Hindlimb muscle (tissue), 1 donor: ENCODE measurements around the gene CCDC126. TPM values are rescaled to one million over a fixed set of nuclear protein-coding genes. Genes with fewer than 3 reads are reported as not detected.
"Not testable (repeated sequence)": the region's sequence is repeated elsewhere in the genome, so short reads cannot be mapped to it uniquely, and the experiment has no call there.

ENCODE experiments used
- DNase-seq: peaks from one replicate; pipeline ENCODE4 v3.0.0-alpha.2; 2013
- polyA plus RNA-seq: library from polyadenylated mRNA; unstranded; fragments of 120-200 nt; gene quantifications from one replicate; pipeline ENCODE4 v1.2.1, GENCODE V29; 2013; ENCODE audit not compliant: insufficient read length

The CCDC126 gene
- polyA plus RNA-seq = 6.4 TPM

DNA sequence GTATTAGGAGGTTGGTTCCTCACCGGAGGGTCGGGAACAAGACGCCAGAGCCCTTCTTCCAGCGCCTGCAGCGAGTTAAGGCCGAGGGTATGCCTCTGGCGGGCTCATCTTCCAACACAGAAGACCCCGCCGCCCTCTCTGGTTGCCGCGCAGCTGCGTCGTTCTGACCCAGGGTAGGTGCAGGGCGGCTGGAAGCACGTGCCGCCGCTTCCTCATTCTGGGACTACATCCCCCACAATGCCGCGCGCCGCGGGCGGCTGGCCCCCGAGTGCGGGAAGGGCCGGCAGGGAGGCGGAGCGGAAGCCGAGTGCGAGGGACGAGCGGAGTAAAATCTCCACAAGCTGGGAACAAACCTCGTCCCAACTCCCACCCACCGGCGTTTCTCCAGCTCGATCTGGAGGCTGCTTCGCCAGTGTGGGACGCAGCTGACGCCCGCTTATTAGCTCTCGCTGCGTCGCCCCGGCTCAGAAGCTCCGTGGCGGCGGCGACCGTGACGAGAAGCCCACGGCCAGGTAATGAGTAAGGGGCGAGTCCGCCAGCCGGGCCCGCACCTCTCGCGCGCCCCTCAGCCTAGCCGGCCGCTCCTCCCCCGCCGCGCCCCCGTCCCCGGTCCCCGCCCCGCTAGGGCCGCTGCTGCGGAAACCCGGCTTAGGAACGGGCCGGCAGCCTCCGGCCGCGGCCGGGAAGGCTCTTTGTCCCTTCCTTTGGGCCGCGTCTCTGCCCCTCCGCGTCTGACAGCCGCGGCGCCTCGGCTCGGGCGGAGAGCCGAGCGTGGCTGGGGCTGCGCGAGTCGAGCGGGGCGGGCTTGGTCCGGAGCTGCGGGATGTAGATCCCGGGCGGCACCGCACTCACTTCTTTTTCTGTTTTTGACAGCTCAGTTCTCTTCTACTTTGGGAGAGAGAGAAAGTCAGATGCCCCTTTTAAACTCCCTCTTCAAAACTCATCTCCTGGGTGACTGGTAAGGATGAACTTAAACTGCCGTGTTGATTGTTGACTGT lies at the start of gene CCDC126:
TSS of gene CCDC126 (plus strand) at position 289 of the 998 bp plus-strand sequence. CDS start 13,934 bp downstream, outside the sequence.
- peak; percentile 94 for DNase-seq

GRCh38 chr7:23547662-23548061 lies 49.5 kb upstream of the CCDC126 start:
- no peak for DNase-seq

DNA sequence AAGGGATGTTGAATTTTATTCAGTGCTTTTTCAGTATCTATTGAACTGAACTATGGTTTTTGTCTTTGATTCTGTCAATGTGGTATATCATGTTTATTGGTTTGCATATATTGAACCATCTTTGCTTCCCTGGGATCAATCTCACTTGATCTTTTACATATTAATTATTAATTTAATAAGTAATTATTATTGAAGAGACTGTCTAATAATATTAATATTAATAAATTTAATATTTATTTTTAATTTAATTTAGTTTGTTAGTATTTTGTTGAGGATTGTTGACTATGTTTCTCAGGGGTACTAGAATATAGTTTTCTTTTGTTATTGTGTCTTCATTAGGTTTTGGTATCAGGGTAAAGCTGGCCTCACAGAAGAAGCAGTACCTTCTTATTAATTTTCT lies 38.9 kb upstream of the CCDC126 start:
- DNase-seq = no peak

DNA sequence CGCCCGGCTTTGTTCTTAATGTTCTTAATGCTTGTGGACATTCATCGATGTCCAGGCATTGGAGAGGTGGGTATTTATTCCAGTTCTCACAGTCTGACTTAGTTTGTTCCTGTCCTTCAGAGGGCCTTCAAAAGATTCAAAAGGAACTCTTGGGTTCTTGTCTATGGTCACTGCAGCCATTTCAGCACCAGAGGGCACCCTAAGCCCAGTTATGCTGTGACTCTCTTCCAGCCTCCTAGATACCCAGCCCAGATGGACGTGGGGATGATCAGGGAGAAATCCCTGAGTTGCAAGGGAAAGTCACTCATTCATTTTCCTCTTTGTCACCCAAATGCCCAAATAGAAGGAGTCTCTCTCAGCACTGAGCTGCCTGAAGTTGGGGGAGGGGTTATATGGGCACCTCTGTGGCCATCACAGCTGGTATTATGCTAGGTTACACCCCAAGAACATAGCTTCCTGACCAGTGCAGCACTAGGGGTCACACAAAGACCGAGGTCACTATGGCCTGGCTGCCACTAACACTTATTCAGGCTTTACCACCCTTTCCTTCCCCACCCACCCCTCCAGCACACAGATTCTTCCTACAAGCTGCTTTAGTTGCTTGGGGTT lies 26.5 kb upstream of the CCDC126 start:
- peak; percentile 72 for DNase-seq

- DNase-seq = not testable (repeated sequence)
Measured at GRCh38 chr7:23581975-23582374, 15.2 kb upstream of the CCDC126 start.

- not testable (repeated sequence) for DNase-seq
Measured at GRCh38 chr7:23585304-23585703, 11.9 kb upstream of the CCDC126 start.

DNA sequence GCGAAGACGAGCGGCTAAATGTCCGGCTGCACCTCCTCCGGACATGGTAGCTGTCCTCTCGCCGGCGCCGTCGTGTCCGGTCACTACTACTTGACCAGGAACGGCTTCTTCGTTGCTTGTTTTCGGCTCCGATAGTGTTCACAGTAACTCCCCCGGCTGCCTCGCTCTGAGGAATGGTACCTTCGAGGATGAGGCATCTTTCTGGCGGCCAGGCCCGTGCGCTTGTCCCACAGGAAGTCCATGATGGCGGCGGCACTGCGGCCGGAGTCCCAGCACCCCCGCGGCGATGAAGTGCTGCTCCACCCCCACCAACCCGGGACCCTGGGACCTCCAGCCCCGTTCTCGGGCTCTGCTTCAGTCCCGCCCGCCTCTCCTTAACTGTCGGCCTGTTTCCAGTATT lies 11.0 kb upstream of the CCDC126 start:
- DNase-seq = no peak

DNA sequence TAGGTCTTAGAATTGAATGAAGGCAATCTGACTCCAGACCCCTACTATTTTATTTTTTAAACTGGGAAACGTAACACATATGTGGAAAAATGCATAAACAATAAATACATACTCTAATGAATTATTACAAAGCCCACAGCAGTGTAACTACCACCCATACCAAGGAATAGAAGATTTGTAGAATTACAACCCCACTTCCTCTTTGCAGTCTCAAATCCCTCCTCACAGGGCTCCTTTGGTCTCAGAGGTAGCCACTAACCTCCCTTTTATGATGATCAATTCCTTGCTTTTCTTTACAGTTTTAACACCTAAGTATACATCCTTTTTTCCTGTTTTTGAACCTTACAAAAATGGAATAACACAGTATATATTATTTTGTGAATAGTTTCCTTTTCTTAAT lies 6.7 kb upstream of the CCDC126 start:
- DNase-seq = no peak

- no peak for DNase-seq
Measured at GRCh38 chr7:23593706-23594105, 3.5 kb upstream of the CCDC126 start.

DNA sequence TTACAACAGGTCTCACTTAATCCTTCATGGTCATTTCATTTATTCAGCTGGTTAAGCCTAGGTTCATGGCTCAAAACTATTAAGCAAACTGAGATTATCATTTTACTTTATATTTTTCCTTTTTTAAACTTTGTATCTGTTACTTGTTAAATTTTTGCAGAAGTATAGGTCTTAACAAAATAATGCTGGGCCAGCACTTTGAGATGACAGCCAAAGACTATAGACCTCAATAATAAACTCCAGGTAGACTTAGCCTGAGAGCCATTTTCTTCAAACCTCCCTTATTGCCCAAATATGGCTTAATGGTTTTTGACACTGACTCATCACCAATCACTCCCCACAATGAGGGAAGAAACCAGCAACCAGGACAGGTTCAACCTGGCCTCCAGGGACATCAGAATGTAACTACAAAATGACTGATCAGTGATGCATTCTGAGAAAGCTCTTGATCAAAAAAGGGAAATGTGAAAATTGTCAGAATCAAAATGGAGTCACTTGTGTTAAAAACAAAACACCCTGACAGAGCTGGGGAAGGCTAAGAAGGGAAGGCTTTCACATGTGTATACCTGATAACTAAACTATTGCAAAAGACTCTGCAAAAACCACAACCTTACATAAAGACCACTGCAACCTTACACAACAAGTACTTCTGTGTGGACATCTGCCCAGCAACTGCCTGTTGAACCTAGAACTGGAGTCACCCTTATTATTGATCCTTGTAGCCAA lies 2.1 kb upstream of the CCDC126 start:
- DNase-seq = no peak

DNA sequence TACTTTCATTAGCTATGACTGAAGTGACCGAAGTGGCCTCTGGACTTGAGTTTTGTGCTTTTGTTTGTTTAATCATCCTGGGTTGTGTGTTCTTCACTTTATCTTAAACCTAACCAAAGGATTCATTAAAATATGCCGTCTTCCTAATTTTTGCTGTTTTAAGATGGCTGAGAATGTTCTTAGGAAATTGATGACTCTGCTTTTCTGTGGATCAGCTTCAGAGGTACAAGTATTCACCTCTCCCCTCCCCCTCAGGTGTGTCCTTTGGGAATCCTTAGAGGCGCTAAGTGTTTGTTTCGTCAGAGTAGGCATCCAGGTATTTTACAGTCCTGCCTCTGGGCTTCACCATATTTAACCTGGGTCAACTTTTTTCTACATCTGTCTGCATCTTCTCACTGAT lies 1.1 kb downstream of the CCDC126 start:
- no peak for DNase-seq

DNA sequence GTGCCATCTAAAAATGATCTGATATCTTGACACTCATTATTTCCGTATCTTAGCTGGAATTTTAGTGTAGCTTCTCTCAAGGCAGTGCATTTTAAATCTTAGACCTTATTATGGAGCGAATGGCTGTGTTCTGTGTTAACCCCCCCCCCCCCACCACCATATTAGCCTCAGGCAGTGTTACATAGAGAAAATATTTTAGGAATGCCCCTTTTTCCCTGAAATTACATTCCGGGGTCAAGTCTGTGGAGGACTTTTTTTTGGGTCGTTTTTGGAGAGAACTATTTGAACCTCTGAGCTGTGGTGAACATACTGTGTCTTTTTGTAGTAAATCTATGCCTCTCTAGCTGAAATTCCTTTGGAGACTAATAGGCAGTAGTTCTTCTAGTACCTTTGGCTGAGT lies 3.1 kb downstream of the CCDC126 start:
- DNase-seq = no peak

GRCh38 chr7:23603632-23604295 lies 6.6 kb downstream of the CCDC126 start:
- DNase-seq = no peak

DNA sequence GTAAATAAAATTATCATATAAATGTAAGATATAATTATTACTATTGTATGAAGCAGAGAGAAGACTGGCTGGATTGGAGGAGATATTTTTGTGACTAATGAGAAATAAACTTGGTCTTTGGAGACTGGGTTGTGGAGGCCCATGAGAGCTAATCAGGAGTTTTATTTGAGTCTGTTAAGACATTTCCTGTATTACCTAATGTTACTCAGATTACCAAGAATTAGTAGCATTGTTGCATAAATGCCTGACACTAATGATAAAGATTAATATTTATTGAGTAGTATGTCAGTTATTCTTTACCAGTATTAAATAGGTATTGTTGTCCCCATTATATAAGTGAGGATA lies 7.1 kb downstream of the CCDC126 start:
- DNase-seq = no peak

DNA sequence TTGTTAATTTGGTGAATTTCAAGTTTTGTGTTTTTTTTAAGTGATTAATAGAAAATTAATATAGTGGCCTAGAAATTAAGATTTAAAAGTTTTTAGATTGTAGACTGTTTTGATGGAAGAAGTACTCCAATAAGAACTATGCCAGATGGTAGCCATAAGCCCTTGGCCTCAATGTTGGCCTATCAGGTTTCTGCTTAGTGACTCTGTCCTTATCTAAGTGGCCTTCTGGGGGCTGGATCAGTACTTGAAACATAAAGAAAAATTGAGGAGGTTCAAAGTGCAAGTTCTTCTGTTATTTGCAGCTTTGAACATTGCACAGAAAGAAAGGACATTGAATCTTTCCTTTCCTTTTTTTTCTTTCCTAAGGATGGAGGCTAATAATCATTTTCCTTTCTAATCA lies 9.9 kb downstream of the CCDC126 start:
- DNase-seq = no peak

GRCh38 chr7:23607866-23608265 lies 10.7 kb downstream of the CCDC126 start:
- DNase-seq = no peak

- no peak for DNase-seq
Measured at GRCh38 chr7:23615331-23615730, 18.1 kb downstream of the CCDC126 start.

- DNase-seq = no peak
Measured at GRCh38 chr7:23616593-23616992, 19.4 kb downstream of the CCDC126 start.

GRCh38 chr7:23617482-23617881 lies 20.3 kb downstream of the CCDC126 start:
- no peak for DNase-seq

DNA sequence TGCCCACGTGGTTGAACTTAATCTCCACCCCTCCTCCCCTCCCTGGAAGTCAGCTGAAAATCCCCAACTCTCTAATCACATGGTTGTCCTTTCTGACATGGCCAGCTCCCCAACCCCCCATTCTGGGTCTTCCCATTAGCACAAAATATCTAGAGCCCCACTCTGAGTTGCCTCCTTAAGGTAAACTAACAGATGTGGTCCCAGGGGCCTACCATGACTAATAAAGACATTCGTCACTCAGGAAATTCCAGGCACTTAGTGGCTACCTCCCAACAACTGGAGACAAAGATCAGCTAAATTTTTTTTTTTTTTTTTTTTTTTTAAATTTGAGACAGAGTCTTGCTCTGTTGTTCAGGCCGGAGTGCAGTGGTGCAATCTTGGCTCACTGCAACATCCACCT lies 21.1 kb downstream of the CCDC126 start:
- no peak for DNase-seq

DNA sequence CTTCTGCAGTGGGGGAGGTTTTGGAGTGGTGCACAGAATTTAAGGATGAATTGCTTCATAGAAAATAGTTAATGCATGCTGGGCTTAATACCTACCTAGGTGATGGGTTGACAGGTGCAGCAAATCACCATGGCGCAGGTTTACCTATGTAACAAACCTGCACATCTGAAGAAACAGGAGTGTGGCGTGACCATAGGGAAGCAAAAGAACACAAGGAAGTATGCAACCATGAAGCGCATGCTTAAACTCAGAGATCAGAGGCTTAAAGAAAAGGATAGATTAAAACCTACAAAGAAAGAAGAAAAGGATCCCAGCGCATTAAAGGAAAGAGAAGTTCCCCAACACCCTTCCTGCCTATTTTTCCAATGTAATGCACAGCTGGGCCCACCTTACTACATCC lies 22.0 kb downstream of the CCDC126 start:
- no peak for DNase-seq

GRCh38 chr7:23622506-23622925 lies 25.3 kb downstream of the CCDC126 start:
- no peak for DNase-seq

DNA sequence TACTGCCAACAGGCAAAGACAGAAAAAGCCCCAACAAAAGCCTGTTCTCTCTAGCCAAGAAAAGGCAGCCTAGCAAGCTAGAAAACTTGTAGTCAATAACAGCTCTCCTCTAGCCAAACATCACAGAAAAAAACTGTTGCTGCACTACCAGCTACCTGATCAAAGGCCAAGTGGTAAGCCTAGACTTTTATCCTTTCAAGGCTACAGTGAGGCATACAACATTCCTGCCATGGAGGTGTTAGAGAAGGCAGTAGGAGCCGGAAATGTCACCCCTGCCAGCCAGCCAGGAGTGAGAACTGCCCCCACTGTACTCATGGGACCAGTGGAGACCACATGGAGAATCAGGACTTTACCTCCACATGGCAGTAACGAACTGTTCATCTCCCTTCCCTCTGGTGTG lies 31.2 kb downstream of the CCDC126 start:
- DNase-seq = no peak
